Astrocyte (in vitro differentiated cells and primary cell): ENCODE results near the gene LTB.

Experiments
- EZH2 ChIP-seq: IDR thresholded peaks from 2 replicates; pipeline ENCODE4 v1.6.1; 2012; ENCODE audit warnings: mild to moderate bottlenecking, low read length, inconsistent platforms; ENCODE audit not compliant: insufficient read depth
- TF ChIP-seq, protein P1 (sequence below): IDR thresholded peaks from 2 replicates; pipeline ENCODE4 v1.5.1; 2011; ENCODE audit warnings: low read depth, mild to moderate bottlenecking, inconsistent platforms, low read length, moderate library complexity; ENCODE audit not compliant: insufficient read depth

DNA sequence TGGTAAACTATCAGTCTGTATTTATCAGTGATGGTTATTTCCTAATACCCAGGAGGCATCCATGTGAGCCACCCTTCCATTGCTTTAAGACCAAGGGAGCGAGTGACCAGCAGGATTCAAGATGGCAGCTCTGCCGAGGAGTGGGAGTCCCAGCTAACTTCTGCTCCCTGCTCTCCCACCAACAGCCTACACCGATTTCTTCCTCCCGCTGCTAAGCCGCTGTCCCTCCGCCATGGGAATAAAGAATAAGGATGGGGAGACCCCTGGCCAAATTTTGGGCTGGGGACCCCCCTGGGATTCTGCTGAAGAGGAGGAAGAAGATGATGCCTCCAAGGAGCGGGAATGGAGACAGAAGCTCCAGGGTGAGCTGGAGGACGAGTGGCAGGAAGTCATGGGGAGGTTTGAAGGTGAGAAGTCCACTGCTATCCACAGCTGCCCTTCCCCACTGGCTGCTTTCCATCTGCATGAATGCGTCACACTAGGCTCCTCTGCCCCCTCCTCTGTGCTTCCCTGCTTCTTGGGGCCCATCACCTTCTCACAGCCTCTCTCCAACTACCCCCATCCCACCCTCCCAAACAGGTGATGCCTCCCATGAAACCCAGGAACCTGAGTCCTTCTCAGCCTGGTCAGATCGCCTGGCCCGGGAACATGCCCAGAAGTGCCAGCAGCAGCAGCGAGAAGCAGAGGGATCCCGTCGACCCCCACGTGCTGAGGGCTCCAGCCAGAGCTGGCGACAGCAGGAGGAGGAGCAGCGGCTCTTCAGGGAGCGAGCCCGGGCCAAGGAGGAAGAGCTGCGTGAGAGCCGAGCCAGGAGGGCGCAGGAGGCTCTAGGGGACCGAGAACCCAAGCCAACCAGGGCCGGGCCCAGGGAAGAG, 24.5 kb downstream of the LTB start:
- TF ChIP-seq, protein P1, sequence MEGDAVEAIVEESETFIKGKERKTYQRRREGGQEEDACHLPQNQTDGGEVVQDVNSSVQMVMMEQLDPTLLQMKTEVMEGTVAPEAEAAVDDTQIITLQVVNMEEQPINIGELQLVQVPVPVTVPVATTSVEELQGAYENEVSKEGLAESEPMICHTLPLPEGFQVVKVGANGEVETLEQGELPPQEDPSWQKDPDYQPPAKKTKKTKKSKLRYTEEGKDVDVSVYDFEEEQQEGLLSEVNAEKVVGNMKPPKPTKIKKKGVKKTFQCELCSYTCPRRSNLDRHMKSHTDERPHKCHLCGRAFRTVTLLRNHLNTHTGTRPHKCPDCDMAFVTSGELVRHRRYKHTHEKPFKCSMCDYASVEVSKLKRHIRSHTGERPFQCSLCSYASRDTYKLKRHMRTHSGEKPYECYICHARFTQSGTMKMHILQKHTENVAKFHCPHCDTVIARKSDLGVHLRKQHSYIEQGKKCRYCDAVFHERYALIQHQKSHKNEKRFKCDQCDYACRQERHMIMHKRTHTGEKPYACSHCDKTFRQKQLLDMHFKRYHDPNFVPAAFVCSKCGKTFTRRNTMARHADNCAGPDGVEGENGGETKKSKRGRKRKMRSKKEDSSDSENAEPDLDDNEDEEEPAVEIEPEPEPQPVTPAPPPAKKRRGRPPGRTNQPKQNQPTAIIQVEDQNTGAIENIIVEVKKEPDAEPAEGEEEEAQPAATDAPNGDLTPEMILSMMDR: no peak
- TF ChIP-seq EZH2: no peak
